GM19193 (cell line): ENCODE results near the gene RAB7B.

Experiments
- POLR2A ChIP-seq: IDR thresholded peaks from 4 replicates; pipeline ENCODE4 v1.6.1; 2011; ENCODE audit not compliant: insufficient read depth, insufficient read length; ENCODE audit errors: extremely low read depth

Gene RAB7B

DNA sequence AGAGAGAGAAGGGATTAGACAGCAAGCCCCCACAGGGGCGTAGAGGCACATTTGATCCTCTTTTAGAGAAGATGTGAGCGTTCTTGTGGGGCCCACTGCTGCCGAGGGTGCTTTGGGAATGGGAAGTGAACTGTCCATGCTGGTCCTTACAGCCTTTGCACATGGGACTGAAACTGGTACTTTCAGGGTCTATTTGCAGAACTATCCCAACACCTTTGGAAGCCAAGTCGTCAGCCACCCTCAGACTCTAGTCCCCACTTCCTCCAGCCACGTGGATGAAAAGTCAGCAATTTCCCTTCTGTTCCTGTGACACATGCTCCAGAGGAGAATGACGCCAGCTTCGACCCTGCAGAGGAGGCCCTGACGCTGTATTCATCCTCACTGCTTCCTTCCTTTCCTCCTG is 2.6 kb upstream of the RAB7B start:
- TF ChIP-seq POLR2A, result no peak

DNA sequence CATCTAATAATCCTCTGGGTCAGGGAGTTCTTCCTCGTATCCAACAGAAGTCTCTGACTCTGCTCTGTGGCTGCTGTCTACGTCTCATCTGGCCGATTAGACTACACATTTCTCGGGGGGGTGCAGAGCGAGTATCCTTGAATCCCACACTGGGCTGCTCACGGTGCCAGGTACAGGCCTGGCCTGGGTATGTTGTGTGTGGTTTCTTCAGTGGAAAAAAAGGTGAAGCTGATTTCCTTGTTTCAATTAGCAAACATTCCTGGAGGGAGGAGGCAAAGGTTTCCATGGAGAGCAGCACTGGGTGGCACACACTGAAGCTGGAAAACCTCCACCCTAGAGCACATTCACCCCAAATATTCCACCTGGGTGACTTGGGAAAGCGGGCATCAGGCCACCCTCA is 2.0 kb upstream of the RAB7B start:
- TF ChIP-seq POLR2A, result no peak

DNA sequence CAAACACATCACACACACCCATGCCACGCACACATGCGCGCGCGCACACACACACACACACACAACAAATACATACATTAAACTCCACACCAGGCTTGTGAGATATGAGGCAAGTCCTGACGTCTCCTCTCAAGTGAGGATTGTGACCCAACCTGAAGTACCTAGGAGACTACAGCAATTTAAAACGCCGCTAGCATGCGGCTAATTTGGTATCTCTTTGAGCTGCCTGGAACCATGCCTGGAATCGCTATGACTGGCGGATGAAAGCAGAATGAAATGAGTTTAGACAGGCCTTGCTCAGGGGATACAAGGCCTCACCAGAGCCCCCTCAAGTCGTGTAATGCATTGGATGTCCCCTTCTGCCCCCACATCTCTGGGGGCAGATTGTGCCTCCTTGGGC is 1.6 kb upstream of the RAB7B start:
- TF ChIP-seq POLR2A, result no peak

DNA sequence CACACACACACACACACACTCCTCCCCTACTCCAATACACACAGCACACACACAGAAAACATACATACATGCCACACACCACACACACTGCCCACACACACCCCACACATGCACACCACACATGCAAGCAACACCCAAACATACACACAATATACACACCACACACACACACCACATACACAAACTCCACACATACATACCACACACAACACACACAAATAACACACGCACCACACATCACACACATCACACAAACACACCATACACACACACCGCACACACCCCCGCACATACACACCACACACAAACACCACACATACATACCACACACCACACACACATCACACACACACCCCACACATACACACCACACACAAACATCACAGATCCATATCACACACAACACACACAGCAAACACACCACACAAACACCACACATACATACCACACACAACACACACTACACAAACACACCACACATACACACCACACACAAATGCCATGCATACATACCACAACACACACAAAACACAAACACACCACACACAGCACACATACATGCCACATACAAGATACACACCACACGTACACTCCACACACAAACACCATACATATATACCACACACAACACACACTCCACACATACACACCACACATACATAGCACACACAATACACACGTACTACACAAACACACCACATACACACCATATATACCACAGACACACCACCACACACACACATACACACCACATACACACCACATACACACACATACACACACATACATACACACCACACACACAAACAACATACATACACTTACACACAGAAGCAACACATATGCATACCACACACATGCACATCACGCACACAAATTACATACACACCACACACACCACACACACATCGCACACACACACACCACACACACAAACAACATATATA is 932 bp upstream of the RAB7B start:
- TF ChIP-seq POLR2A, result no peak

DNA sequence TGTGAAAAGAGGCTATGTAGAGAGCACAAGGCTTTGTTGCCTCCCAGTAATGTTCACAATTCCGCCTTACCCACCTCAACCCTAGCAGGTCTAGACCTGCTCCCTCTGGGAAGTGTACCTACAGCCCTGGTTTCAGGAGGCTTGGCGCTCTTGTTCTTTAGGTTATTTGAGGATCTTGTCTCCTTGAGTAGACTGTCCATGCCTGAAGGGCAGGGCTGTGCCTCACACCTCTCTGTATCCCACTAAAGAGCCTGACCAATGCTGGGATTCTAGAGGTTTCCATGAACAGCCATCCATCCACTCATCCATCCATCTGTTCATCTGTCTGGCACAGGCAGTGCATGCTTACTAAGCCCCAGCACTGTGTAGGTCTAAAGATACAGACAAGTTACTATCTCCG is 1.0 kb downstream of the RAB7B start:
- no peak for TF ChIP-seq POLR2A

DNA sequence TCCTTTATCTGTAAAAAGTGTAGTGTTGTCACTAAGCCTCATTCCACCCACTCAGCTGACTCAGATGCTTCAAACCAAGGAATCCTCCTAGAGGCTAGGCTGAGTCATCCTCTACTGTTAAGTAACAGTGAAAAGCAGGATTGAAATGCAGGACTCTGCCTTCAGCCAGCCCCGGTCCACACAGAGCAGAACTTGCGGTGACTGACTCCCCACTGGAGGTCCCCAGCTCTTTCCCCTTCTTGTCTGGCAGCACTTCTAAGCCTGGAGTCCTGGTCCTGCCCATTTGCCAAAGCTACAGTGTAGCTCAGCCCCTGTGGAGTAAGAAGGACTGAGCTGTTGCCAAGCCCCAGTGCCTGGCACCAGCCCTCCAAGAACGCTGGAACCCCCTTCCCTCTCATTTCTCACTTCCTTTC is 1.7 kb downstream of the RAB7B start:
- no peak for TF ChIP-seq POLR2A

DNA sequence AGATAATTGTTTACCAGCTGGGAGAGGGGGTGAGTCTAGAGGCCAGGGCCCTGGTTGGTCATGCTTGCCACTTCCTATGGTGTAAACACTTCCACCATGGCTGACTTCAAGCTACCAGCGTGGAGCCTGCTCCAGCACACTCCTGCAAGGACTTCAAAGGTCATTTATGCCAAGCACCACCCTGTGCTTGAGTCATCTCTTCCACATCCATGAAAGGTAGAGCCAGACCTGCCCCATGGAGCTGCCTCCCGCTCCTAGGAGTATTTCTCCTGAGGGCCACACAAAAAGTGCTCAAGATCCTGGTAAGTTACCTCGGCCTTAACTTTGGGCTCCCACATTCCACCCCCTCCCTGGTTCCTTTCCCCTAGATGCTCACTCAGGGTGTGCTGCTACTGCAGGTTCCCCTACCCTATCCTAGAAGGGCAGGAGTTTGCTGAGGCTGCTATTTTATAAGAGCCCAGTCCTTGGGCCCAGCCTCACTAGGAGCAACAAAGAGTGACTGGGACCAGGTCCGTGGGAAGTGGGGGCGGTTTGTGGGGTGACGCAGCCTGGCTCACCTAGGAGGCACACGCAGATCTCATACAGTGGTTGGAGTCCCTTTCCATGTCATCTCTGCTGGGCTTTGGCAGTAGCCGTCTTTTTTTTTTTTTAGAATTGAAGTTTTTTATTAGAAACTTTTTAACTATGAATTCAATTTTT is 2.4 kb downstream of the RAB7B start:
- no peak for TF ChIP-seq POLR2A

DNA sequence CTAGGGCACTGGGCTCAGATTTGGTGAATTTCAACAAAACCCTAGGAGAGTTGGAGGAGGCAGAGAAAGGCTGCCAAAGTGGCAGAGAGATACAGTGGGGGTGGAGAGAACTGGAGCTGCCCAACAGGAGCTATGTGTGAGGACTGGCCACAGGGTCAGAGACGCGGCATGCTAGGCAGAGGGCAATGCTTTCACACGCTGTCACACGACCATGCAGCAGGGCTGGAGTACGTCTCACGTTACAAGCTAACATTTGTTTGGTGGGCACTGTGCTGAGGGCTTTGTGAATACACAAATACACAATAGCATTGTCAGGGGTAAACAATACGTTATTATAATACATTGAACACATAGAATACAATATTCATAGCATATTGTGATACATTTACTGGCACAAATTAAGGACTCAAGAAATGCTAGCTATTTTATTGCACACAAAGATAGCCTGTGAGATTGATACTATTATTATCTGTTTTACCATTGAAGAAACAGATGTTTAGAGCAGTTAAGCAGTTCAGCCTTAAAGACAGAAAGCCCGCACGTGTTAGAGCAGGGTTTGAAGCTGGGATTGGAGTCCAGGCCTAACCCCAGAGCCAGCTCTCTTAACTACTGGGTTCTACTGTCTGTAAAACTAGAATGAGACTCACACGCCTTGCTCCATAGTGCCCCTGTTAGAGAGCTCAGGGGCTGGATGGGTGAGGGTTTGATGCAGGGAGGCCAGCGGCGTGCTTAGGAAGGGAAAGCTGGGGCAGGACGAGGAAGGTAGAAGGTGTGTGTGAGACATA is 4.5 kb downstream of the RAB7B start:
- no peak for TF ChIP-seq POLR2A

DNA sequence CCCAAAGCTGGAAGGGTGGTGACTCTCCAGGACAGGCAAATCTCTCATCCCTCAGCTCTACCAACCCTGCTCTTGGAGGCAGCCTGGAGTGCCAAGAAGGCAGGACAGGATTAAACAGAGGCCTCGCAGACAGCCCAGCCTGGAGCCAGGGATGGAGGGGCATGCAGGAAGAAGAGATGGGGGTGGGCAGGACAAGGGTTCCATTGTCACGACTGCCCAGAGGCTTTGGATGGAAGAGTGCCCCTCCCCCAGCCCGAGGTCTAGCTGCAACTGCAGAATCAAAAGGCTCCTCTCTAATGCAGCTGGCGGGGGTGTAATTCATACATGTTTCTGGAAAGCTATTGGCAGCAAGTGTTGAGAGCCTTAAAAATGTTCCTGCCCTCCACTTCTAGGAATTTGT is 8.8 kb downstream of the RAB7B start:
- TF ChIP-seq POLR2A, result no peak

DNA sequence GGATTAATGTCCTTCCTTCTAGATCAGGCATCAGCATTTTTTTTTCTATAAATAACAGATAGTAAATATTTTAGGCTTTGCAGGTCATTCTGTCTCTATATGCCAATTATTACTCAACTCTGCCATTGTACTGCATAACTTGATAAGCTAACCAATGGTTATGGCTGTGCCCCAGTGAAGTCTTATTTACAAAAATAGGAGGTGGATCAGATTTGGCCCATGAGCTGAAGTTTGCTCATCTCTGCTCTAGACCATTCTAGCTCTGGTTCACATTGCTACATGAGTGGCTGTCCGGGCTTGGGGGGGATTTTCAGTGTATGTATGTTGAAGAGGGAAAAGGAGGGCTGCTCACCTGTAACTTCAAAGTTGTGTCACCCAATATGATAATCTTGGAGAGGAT is 10.1 kb downstream of the RAB7B start:
- TF ChIP-seq POLR2A, result no peak

DNA sequence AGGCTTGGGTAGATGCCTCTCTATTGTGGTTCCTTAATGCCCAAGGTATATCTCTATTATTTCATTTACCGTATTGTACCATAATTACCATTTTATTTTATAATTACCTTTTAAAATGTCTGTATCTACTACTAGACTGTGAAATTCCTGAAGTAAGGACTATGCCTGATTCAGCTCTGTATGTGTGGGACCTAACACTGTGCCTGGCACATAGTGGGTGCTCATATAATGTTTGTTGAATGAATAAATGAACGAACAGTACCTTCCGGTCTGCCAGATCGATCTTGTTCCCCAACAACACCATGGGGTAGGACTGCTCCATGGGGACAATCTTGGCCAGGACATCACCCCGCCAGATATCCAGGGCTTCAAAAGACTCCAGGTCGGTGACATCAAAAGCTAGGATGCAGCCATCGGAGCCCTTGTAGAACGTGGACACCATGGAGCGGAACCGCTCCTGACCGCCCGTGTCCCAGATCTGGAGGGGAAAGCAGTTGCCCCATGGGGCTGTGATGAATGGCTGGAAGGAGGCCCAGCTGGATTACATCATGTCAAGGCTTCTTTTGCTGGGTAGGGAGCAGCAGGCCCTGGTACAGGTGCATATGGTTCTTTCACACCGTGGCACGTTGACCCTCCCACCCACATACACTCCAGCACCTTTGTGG is 10.8 kb downstream of the RAB7B start:
- no peak for TF ChIP-seq POLR2A

DNA sequence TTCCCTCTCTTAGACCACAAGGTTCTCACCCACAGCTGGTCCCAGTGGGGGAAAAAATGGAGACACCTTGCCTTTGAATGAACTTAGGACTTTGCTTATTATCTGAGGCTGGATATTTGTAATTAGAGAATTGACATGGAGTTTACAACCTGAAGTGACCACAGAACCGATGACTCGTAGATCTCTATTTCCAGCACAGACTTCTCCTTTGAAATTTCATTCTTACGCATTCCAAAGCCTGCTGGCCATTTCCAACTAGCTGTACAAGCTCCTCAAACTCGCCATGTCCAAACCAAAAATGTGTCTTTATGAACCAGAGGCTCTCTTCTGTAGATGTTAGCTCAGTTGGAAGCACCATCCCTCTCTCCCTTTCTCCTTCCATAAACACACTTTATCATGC is 12.0 kb downstream of the RAB7B start:
- TF ChIP-seq POLR2A, result no peak

DNA sequence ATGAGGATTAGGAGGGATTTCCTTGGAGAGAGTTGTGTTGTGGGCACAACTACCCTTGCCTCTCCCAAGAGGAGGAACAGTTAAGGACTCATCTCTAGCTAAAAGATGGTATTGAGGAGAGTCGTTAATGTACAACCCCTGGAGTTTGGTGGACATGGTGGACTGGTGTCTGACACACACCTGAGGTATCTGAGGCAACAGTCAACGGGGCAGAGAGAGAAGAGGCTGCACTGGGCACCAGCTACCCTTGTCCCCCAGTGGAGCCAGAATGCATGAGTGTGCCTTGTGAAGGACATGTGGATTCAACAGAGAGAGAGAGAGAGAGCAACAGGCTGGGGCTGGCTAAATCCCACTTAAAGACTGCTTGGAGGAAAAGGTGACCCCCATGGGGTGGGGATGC is 13.0 kb downstream of the RAB7B start:
- no peak for TF ChIP-seq POLR2A

DNA sequence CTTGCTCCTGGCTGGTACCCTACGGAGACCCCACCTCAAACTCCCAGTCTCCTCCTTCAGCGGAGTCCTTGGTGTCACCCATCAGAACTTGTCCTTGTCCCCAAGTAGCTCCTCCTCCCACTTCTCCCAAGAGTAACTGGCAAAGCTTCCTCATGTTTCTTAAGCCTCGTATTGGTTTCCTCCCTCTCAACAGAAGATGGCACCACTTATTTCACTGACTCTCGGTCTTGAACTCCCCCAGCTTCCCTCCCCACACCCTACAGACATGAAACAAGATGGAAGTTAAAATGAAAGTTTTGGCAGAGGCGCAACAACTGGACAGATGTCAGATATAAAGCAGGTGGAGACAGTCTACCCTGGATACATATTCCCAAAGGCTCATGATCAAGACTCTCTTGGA is 13.4 kb downstream of the RAB7B start:
- no peak for TF ChIP-seq POLR2A

DNA sequence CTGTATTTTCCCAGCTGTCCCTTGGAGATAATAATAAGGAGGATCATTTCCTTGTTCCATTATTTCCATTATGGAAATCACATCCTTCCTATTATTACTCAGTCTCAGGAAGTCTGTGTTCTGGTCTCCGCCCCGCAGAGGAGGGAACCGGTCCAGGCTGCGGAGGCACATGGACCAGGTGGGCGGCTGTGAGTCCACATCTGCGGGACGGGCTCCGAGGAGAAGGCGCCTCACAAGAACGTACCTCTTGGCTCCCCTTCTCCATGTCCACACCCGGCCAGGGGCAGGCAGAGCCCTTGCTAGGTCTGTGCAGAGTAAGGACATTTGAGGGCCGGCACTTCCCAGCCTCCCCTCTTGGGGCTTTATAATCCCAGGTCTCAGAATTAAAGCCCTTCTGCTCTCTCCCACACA is 14.6 kb downstream of the RAB7B start:
- no peak for TF ChIP-seq POLR2A
